T-helper 1 cell treated with Interleukin-12 subunit alpha and Interleukin-12 subunit beta and Interleukin-4 antibody, amounts not matched to agents 30 μg/mL and 1 μg/mL, for 36 hours (primary cell): ENCODE measurements around the gene PARP16.

Experiments used
- H3K27ac Mint-ChIP-seq: one replicate; pipeline ENCODE4 v1.8.0; 2021; ENCODE audit warnings: mild to moderate bottlenecking, mixed read lengths
- H3K27me3 Mint-ChIP-seq: one replicate; pipeline ENCODE4 v1.8.0; 2021; ENCODE audit warnings: low read depth, mixed read lengths
- H3K36me3 Mint-ChIP-seq: one replicate; pipeline ENCODE4 v1.8.0; 2021; ENCODE audit warnings: low read depth, mixed read lengths
- H3K4me1 Mint-ChIP-seq: one replicate; pipeline ENCODE4 v1.8.0; 2021; ENCODE audit warnings: low read depth, mixed read lengths
- H3K4me3 Mint-ChIP-seq: one replicate; pipeline ENCODE4 v1.8.0; 2021; ENCODE audit warnings: mild to moderate bottlenecking, moderate library complexity, mixed read lengths
- H3K9me3 Mint-ChIP-seq: one replicate; pipeline ENCODE4 v1.8.0; 2021; ENCODE audit warnings: mixed read lengths

The PARP16 gene

DNA sequence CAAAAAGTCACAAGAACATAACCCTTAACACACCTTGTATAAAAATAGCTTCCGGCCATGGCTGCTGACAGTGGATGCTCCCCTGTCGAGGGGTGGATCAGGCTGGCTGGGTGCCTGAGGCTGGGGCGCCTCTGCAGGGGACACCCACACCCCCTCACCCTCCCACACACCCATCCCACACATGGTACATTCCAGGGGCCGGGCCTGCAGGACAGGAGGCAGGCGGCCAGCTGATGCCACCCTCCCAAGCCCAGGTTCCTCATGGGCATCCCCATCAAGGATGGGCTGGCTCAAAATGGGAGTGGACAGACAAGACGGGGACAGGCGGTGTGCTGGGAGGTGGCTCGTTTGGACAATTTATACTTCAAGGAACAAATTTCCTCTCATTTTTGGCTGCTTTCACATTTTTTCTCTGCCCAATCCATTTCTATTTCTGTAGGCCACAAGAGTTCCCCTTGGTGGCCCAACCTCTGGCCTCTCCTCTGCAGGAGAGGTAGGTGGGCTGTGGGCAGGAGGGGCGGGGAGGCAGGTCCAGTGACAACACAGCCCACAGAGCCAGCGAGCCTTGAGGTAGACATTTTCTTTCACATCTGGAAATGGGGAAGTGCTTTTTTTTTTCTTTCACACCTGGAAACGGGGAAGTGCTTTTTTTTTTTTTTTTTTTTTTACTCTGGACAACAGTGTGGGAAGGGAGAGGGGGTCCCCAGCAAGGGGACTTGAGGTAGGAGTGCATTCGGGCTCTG, 41.1 kb upstream of the PARP16 start:
- peaks cover 6% of the 10 kb centered on the region for H3K27me3 Mint-ChIP-seq
- no peaks in the 10 kb centered on the region for H3K4me1 Mint-ChIP-seq
- no peaks in the 10 kb centered on the region for H3K9me3 Mint-ChIP-seq
- H3K27ac Mint-ChIP-seq: no peak overlapping the region
- H3K4me3 Mint-ChIP-seq: no peak overlapping the region
- no peaks in the 10 kb centered on the region for H3K36me3 Mint-ChIP-seq

DNA sequence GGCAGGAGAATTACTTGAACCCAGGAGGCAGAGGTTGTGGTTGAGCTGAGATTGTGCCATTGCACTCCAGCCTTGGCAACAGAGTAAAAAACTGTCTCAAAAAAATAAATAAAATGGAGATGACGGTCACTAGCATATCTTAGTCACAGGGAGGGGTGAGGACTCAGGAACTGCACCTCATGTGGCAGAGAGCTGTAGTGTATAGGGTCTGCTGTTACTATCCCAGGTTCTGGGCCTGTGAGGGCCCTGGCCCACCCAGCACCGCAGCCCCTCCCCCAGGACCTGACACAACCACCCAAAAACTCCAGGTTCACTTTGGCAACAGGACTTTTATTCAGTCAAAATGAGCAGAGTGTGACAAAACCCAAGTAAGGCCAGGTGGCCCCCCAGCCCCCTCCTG, 40.1 kb upstream of the PARP16 start:
- H3K27ac Mint-ChIP-seq: no peak overlapping the region
- peaks cover 6% of the 10 kb centered on the region for H3K27me3 Mint-ChIP-seq
- no peaks in the 10 kb centered on the region for H3K4me1 Mint-ChIP-seq

DNA sequence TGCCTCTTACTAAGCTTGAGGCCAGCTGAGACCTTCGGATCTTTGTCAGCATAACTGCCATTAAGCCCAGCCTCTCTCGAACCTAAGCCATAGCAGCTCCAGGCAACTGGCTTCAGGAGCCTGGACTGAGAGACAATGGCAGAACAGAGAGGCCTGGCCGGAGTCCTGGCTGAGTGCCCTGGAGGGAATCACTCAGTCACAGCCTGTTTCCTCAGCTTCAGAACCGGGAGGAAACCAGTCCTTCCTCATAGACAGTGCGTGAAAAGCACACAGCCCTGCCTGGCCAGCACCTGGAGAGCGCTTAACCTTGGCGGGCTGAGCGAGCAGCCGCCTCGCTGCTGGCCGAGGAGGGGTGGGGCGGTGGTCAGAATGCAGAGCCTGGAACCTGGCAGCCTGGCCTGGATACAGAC, 39.4 kb upstream of the PARP16 start:
- H3K36me3 Mint-ChIP-seq: no peaks in the 10 kb centered on the region
- H3K27me3 Mint-ChIP-seq: peaks cover 13% of the 10 kb centered on the region
- no peak overlapping the region for H3K4me3 Mint-ChIP-seq
- H3K27ac Mint-ChIP-seq: no peak overlapping the region
- H3K4me1 Mint-ChIP-seq: no peaks in the 10 kb centered on the region
- no peaks in the 10 kb centered on the region for H3K9me3 Mint-ChIP-seq

More for the DNA sequence above, 40.1 kb upstream of the PARP16 start:
- Mint-ChIP-seq H3K9me3 (no peaks in the 10 kb centered on the region), H3K36me3 (no peaks in the 10 kb centered on the region), H3K4me3 (no peak overlapping the region)

DNA sequence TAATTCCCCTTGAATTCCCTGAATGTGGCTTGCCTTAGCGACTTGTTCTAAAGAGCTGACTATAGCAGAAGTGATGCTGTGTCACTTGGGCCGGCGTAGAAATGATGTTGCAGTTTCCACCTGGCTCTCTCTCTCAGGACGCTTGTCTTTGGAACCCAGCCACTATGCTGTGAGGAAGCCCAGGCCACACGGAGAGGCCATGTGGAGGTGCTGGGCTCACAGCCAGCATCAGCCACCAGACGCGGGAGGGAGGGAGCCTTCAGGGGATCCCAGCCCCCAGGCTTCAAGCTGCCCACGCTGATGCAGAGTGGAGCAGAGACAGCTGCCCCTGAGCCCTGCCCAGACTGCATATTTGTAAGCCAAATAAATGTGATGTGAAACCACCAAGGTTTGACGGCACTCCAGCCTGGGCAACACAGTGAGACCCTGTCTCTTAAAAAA, 36.4 kb upstream of the PARP16 start:
- Mint-ChIP-seq H3K27ac (no peak overlapping the region), H3K4me3 (no peak overlapping the region), H3K4me1 (peaks cover 4% of the 10 kb centered on the region), H3K27me3 (peaks cover 25% of the 10 kb centered on the region), H3K36me3 (no peaks in the 10 kb centered on the region), H3K9me3 (no peaks in the 10 kb centered on the region)

DNA sequence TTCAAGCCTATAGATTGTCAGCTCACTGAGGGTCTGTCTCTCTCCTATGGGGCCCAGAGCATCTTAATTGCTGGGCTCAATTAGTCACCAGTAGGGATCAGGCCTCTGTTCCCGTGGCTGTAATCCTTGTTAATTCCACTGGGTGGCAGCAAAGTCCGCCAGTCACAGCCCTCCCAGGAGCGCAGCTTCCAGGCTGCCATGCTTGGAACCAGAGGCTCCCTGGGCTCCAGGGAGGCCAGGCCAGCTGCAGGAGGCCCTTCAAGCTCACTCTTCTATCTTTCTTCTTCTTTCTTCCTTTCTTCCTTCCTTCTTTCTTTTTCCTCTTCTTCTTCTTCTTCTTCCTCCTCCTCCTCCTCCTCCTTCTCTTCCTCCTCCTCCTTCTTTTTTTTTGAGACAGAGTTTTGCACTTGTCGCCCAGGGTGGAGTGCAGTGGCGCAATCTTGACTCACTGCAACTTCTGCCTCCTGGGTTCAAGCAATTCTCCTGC, 32.2 kb upstream of the PARP16 start:
- Mint-ChIP-seq H3K9me3 (no peaks in the 10 kb centered on the region), H3K27ac (no peak overlapping the region), H3K4me1 (peaks cover 4% of the 10 kb centered on the region), H3K27me3 (peaks cover 19% of the 10 kb centered on the region), H3K36me3 (no peaks in the 10 kb centered on the region), H3K4me3 (no peak overlapping the region)

DNA sequence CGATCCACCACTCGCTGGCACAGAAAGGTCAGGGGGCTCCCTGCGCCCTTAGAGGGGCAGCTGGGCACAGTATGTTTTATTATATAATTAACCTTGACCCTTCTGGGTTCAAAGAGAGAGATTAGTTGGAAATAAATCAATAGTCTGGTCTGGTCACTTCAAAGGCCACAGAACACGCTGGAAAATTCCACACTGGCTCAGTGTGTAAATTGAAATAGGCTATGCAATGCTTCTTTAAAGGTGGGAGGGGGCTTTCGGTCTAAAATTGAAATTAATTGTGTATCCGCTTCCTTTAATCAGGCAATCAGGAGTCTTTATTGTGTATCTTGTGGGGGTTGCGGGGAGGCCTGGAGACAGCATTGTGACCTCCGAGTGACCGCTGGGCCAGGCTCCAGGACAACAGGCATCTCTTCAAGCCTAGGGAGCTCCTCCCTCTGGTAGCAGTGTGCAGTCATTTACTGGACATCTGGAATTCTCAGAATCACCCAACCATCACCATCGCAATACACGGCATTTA, 25.8 kb upstream of the PARP16 start:
- Mint-ChIP-seq H3K4me3 (no peak overlapping the region), H3K36me3 (no peaks in the 10 kb centered on the region), H3K27me3 (peaks cover 5% of the 10 kb centered on the region), H3K4me1 (no peaks in the 10 kb centered on the region), H3K9me3 (no peaks in the 10 kb centered on the region), H3K27ac (no peak overlapping the region)

DNA sequence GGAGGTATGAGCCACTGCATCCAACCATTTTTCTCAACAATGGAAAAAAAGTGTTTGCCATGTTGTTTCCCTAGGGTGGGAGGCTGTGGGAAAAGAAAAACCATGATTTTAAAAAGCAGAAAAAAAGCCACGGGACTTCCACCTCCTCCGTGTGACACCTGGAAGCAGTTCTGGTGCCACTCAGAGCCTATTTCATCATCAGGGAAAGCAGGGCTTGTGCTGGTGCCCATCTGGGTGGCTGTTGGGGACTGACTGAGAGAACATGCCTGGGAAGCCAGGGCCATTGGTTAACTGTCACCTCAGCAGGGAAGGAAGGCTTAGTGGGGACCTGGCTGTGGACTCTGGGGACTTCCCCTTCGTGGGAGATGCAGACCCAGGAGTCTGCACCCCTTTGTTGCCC, 25.1 kb upstream of the PARP16 start:
- no peak overlapping the region for H3K4me3 Mint-ChIP-seq
- H3K27me3 Mint-ChIP-seq: peaks cover 5% of the 10 kb centered on the region
- H3K4me1 Mint-ChIP-seq: no peaks in the 10 kb centered on the region
- no peak overlapping the region for H3K27ac Mint-ChIP-seq
- H3K9me3 Mint-ChIP-seq: no peaks in the 10 kb centered on the region
- no peaks in the 10 kb centered on the region for H3K36me3 Mint-ChIP-seq

DNA sequence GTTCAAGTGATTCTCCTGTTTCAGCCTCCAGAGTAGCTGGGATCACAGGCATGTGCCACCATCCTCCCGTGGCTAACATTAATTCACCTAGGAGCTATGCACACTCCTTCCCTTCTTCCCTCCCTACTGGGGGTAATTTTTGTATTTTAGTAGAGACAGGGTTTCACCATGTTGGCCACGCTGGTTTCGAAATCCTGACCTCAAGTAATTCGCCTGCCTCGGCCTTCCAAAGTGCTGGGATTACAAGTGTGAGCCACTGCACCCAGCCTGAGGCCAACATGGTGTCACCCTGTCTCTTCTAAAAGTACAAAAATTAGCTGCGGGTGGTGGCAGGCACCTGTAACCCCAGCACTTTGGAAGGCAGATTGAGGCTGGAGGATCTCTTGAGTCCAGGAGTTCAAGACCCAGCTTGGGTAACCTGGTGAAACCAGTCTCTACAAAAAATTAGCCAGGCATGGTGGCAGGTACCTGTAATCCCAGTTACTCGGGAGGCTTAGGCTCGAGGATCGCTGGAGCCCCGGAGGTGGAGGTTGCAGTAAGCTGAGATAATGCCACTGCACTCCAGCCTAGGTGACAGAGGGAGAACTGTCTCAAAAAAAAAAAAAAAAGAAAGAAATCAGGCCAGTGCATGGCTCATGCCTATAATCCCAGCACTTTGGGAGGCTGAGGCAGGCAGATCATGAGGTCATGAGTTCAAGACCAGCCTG, 23.9 kb upstream of the PARP16 start:
- Mint-ChIP-seq H3K4me3 (no peak overlapping the region), H3K27me3 (peaks cover 5% of the 10 kb centered on the region), H3K27ac (no peak overlapping the region), H3K4me1 (peaks cover 4% of the 10 kb centered on the region), H3K9me3 (no peaks in the 10 kb centered on the region), H3K36me3 (no peaks in the 10 kb centered on the region)

DNA sequence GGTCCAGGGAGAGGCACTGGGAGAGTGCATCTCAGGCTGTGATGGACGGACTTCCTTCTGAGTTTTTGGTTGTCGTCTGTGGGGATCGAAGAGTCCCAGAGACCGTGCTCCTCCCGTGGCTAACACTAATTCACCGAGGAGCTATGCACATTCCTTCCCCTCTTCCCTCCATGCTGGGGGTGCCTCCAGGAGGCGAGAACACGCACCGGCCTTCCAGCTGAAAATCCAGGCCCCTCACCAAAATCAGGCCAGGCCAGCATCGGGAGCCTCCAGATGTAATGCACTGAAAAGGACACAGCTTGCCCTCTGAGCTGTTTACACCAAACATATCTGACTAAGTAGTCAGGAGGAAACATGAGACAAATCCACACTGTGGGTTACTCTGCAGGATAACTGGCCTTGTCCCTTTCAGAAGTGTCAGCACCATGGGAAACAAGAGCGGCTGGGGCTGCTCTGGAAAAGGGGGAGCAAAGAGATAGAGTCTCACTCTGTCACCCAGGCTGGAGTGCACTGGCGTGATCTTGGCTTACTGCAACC, 23.3 kb upstream of the PARP16 start:
- Mint-ChIP-seq H3K4me1 (peaks cover 7% of the 10 kb centered on the region), H3K36me3 (no peaks in the 10 kb centered on the region), H3K27me3 (peaks cover 5% of the 10 kb centered on the region), H3K27ac (no peak overlapping the region), H3K4me3 (no peak overlapping the region), H3K9me3 (no peaks in the 10 kb centered on the region)

DNA sequence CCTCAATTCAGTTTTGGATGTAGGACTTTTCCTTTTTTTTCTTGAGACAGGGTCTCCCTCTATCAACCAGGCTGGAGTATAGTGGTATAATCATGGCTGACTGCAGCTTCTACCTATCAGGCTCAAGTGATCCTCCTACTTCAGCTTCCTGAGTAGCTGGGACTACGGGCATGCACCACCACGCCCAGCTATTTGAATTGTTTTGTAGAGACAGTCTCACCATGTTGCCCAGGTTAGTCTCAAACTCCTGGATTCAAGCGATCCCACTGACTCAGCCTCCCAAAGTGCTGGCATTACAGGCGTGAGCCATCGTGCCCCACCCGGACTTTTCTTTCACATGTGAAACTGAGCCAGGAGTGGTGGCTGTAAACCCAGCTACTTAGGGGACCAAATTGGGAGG, 21.3 kb upstream of the PARP16 start:
- Mint-ChIP-seq H3K27me3 (peaks cover 5% of the 10 kb centered on the region), H3K36me3 (no peaks in the 10 kb centered on the region)

DNA sequence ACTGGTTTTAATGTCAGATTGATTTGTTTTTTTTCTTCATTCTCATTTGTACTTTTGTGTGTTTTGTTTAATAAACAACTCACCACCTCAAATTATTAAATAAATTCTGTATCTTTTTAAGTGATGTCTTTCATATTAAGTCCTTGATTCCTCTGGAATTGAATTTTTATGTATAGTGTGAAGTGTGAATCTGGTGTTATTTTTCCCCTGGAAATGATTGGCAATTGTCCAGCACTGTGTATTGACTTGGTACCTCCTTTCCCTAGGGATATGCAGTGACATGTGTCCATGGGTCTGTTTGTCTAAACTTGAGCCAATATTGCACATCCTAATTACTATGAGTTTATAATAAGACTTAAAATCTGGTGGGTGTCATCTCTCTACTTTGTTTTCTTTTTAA, 19.9 kb upstream of the PARP16 start:
- H3K27ac Mint-ChIP-seq: no peak overlapping the region
- no peak overlapping the region for H3K4me3 Mint-ChIP-seq
- no peaks in the 10 kb centered on the region for H3K27me3 Mint-ChIP-seq
- H3K4me1 Mint-ChIP-seq: peaks cover 23% of the 10 kb centered on the region
- no peaks in the 10 kb centered on the region for H3K36me3 Mint-ChIP-seq
- H3K9me3 Mint-ChIP-seq: no peaks in the 10 kb centered on the region

More for the DNA sequence above, 21.3 kb upstream of the PARP16 start:
- Mint-ChIP-seq H3K9me3 (no peaks in the 10 kb centered on the region), H3K4me1 (peaks cover 23% of the 10 kb centered on the region), H3K4me3 (no peak overlapping the region), H3K27ac (no peak overlapping the region)

DNA sequence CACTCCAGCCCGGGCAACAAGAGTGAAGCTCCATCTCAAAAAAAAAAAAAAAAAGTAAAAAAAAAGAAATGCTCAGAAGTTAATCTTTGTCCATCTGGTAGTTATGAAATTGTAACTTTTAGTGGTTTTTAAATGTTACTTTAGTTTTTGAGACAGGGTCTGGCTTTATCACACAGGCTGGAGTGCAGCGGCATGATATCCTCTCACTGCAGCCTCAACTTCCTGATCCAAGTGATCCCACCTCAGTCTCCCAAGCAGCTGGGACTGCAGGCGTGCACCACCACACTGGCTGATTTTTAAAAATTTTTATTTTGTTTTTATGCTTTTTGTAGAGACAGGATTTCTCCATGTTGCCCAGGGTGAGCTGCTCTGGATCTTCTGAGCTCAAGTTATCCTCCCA, 19.1 kb upstream of the PARP16 start:
- Mint-ChIP-seq H3K36me3 (no peaks in the 10 kb centered on the region), H3K27me3 (no peaks in the 10 kb centered on the region), H3K4me1 (peaks cover 23% of the 10 kb centered on the region), H3K9me3 (no peaks in the 10 kb centered on the region), H3K4me3 (no peak overlapping the region), H3K27ac (no peak overlapping the region)

DNA sequence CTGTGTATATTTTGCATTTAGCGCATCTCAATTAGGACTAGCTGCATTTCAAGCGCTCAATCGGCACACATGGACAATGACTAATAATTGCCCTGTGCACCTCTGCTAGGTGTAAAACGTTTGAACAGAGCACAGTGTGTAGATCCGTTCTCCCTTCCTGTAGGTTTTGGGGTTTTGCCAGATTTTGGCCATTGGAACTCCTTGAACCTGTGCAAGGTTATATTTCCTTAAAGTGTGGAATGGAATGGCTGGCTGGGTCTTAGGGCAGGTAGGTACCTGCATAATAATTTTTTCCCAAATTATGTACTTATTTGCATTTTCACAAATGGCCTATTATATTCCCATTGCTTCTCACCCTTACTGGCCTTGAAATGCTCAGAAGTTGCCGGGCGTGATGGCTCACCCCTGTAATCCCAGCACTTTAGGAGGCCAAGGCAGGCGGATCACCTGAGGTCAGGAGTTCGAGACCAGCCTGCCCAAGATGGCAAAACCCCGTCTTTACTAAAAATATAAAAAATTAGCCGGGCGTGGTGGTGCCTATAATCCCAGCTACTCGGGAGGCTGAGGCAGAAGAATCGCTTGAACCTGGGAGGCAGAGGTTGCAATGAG, 18.6 kb upstream of the PARP16 start:
- Mint-ChIP-seq H3K4me1 (peaks cover 24% of the 10 kb centered on the region), H3K4me3 (peak overlapping the region; percentile 93), H3K36me3 (no peaks in the 10 kb centered on the region), H3K27me3 (no peaks in the 10 kb centered on the region), H3K27ac (peak overlapping the region; percentile 96), H3K9me3 (no peaks in the 10 kb centered on the region)

DNA sequence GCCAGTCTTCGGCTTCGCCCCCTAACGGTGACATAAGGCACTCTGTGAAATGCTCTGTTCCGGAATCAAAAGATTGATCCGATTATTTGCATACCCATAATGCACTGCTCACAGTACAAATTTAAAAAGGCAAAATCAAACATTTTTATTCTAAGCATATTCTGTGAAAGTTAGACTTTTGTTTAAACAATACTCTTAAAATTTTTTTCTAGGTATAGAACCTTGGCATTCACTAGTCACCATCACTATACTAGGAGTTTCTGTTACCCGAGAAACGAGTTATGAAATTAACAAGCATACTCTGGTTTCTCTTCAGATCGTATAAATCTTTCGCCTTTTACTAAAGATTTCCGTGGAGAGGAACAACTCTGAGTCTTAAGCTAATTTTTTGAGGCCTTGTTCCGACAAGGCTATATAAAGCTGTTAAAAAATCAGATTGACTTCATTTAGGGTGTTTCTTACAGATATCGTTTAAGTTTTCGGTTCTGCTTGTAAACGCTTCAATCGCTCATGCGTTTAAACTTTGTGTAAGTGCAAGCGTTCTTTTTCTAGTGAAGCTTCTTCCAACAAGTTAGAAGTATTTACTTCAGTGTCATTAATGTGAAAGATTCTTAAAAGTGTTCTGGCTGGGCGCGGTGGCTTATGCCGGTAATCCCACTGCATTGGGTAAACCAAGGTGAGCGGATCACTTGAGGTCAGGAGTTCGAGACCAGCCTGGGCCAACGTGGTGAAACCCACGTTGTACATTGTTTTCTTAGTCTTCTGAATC, 17.9 kb upstream of the PARP16 start, which contains the start of gene RNU5B-1:
TSS of gene RNU5B-1 (plus strand) at position 297 of the 769 bp plus-strand sequence.
- Mint-ChIP-seq H3K27ac (peak within 1 kb of the TSS; percentile 96), H3K27me3 (no peaks in the 10 kb centered on the region), H3K36me3 (no peaks in the 10 kb centered on the region), H3K9me3 (no peaks in the 10 kb centered on the region), H3K4me1 (peaks cover 25% of the 10 kb centered on the region), H3K4me3 (peak within 1 kb of the TSS; percentile 93)
